SK-N-SH (cell line): ENCODE data around the gene SLC51A. TPM values are rescaled to one million over a fixed set of nuclear protein-coding genes. Genes with fewer than 3 reads are reported as not detected.
"Not testable (repeated sequence)": the region's sequence is repeated elsewhere in the genome, so short reads cannot be mapped to it uniquely, and the experiment has no call there.

Experiments used
- CTCF ChIA-PET: fragments of 300-600, 350-600 bp; formaldehyde crosslinking; extraction: SDS; loops from one replicate; lab custom pipeline; 2021; lab: Yijun Ruan, JAX
- POLR2A ChIA-PET: fragments of 350-600 bp; sonication (Branson Sonifier 250); formaldehyde crosslinking; extraction: SDS; loops from one replicate; lab custom pipeline; 2020; ENCODE audit warnings: antibody characterized with exemption, inconsistent platforms; lab: Yijun Ruan, JAX
- DNase-seq: peaks from one replicate; pipeline ENCODE4 v3.0.0; 2012
- H2AFZ ChIP-seq: fragments of 200-600 bp; sonication (generic); 2 replicates; pipeline ENCODE4 v1.8.1; 2016; ENCODE audit warnings: antibody characterized with exemption, mild to moderate bottlenecking, low read depth
- H3F3A ChIP-seq: fragments of 200-600 bp; sonication (generic); replicated peaks from 2 replicates; pipeline ENCODE3; 2016; ENCODE audit warnings: antibody characterized with exemption, mild to moderate bottlenecking; ENCODE audit not compliant: insufficient read depth
- H3K27ac ChIP-seq, 2 experiments: fragments of 200-500 bp in 1 of 2; fragments of 200-600 bp in 1 of 2; sonication (Bioruptor generic) in 1 of 2; sonication (generic), shearing (Covaris generic) in 1 of 2; 2 replicates each; pipeline versions ENCODE4 v1.5.1 to v1.6.1; 2014 to 2016; ENCODE audit warnings: low read depth in 2 of 2, inconsistent platforms in 1 of 2, low read length in 1 of 2, mild to moderate bottlenecking in 1 of 2, mixed read lengths in 1 of 2
- H3K27me3 ChIP-seq: fragments of 200-600 bp; sonication (generic), shearing (Covaris generic); 2 replicates; pipeline ENCODE4 v1.6.1; 2016; ENCODE audit warnings: mixed run types; ENCODE audit not compliant: insufficient read depth
- H3K36me3 ChIP-seq, 2 experiments: fragments of 200-500 bp in 1 of 2; fragments of 200-600 bp in 1 of 2; sonication (Bioruptor generic) in 1 of 2; sonication (generic) in 1 of 2; replicated peaks in 1 of 2; 2 replicates each; pipeline versions ENCODE3 to v1.5.1; 2014 to 2016; ENCODE audit warnings: low read length in 1 of 2, mild to moderate bottlenecking in 1 of 2; ENCODE audit not compliant: insufficient read depth in 2 of 2, control insufficient read depth in 1 of 2
- H3K4me1 ChIP-seq, 2 experiments: fragments of 200-500 bp in 1 of 2; fragments of 200-600 bp in 1 of 2; sonication (Bioruptor generic) in 1 of 2; sonication (generic), shearing (Covaris generic) in 1 of 2; 2 replicates each; pipeline versions ENCODE4 v1.5.1 to v1.6.1; 2014 to 2016; ENCODE audit warnings: low read depth in 1 of 2, low read length in 1 of 2, mixed run types in 1 of 2; ENCODE audit not compliant: insufficient read depth in 2 of 2, control insufficient read depth in 1 of 2
- H3K4me2 ChIP-seq: fragments of 200-600 bp; sonication (generic), shearing (Covaris generic); 2 replicates; pipeline ENCODE4 v1.6.1; 2017; ENCODE audit warnings: mixed run types
- H3K4me3 ChIP-seq, 2 experiments: fragments of 200-500 bp in 1 of 2; fragments of 200-600 bp in 1 of 2; sonication (Bioruptor generic) in 1 of 2; sonication (generic), shearing (Covaris generic) in 1 of 2; 2 replicates each; pipeline versions ENCODE4 v1.5.1 to v1.8.1; 2014 to 2016; ENCODE audit warnings: low read depth in 2 of 2, inconsistent platforms in 1 of 2, low read length in 1 of 2, mild to moderate bottlenecking in 1 of 2, mixed read lengths in 1 of 2, moderate library complexity in 1 of 2
- H3K79me2 ChIP-seq: fragments of 200-600 bp; sonication (generic); 2 replicates; pipeline ENCODE4 v1.8.1; 2017; ENCODE audit warnings: mild to moderate bottlenecking; ENCODE audit not compliant: insufficient read depth
- H3K9ac ChIP-seq: fragments of 200-600 bp; sonication (generic); 2 replicates; pipeline ENCODE4 v1.6.1; 2017; ENCODE audit warnings: mixed run types
- H3K9me2 ChIP-seq: fragments of 200-600 bp; sonication (generic); 2 replicates; pipeline ENCODE4 v1.6.1; 2017; ENCODE audit warnings: mixed run types
- H3K9me3 ChIP-seq: fragments of 200-600 bp; sonication (generic); 2 replicates; pipeline ENCODE4 v1.6.1; 2017; ENCODE audit warnings: mixed run types, mild to moderate bottlenecking, moderate library complexity
- H4K20me1 ChIP-seq: fragments of 200-600 bp; sonication (generic); 2 replicates; pipeline ENCODE4 v1.6.1; 2017; ENCODE audit warnings: mild to moderate bottlenecking, mixed run types; ENCODE audit not compliant: insufficient read depth
- ELF1 ChIP-seq: IDR thresholded peaks from 2 replicates; pipeline ENCODE4 v1.4.0; 2012
- EZH2phosphoT487 ChIP-seq: fragments of 200-600 bp; sonication (generic); IDR thresholded peaks from 2 replicates; pipeline ENCODE4 v1.6.1; 2017; ENCODE audit warnings: low read depth, mixed run types, mild to moderate bottlenecking, antibody characterized with exemption, moderate library complexity, borderline replicate concordance
- FOXJ3 ChIP-seq: sonication (generic); formaldehyde crosslinking; IDR thresholded peaks from 2 replicates; pipeline ENCODE4 v1.5.1; 2020; ENCODE audit warnings: mild to moderate bottlenecking, missing genetic modification reagents
- GATA2 ChIP-seq: sonication (generic); formaldehyde crosslinking; IDR thresholded peaks from 2 replicates; pipeline ENCODE4 v1.5.0; 2020; ENCODE audit warnings: mild to moderate bottlenecking, missing genetic modification reagents
- RFX5 ChIP-seq: IDR thresholded peaks from 2 replicates; pipeline ENCODE4 v1.6.1; 2012; ENCODE audit warnings: mild to moderate bottlenecking, improper control_type of control experiment, low read length
- SIN3A ChIP-seq: IDR thresholded peaks from 2 replicates; pipeline ENCODE4 v1.6.1; 2012; ENCODE audit warnings: low read depth, mild to moderate bottlenecking, low read length, moderate library complexity, borderline replicate concordance
- TCF12 ChIP-seq: IDR thresholded peaks from 2 replicates; pipeline ENCODE4 v1.4.0; 2012
- WGBS: methylation state at CpG from one replicate; pipeline ENCODE4 v1.1.6; 2017; ENCODE audit warnings: low lambda C conversion rate; 5-methylcytosine and 5-hydroxymethylcytosine counted together
- polyA plus RNA-seq, 3 experiments: library from polyadenylated mRNA; depleted of rRNA; stranded (reverse); fragments of >200 nt; gene quantifications; 2 replicates each; pipeline ENCODE4 v1.2.3, GENCODE V29; 2012
- TF ChIP-seq, protein P1 (sequence below): fragments of 150-350 bp; IDR thresholded peaks from 2 replicates; pipeline ENCODE4 v1.6.1; 2016; ENCODE audit warnings: mild to moderate bottlenecking, low read depth, low read length
- TF ChIP-seq, protein P2 (sequence below): IDR thresholded peaks from 2 replicates; pipeline ENCODE4 v1.6.1; 2012; ENCODE audit warnings: mild to moderate bottlenecking, low read depth, low read length, moderate library complexity

SLC51A gene
- polyA plus RNA-seq, 1 of the 3 experiments (the other 2 are of a cell fraction), result not detected

DNA sequence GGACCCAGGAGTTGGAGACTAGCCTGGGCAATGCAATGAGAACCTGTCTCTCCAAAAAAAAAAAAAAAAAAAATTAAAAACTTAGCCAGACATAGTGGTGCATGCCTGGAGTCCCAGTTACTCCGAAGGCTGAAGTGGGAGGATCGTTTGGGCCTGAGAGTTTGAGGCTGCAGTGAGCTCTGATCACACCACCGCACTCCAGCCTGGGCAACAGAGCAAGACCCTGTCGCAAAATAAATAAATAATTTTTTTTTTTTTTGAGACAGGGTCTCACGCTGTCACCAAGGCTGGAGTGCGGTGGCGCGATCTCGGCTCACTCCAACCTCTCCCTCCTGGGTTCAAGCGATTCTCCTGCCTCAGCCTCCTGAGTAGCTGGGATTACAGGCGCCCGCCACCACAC is 46.0 kb upstream of the SLC51A start:
- H3K9me3 ChIP-seq, H3K9ac ChIP-seq, H3K4me1 ChIP-seq, H3K4me2 ChIP-seq, H3K4me3 ChIP-seq, H2AFZ ChIP-seq, H3K27me3 ChIP-seq, POLR2A ChIA-PET, DNase-seq, H3K36me3 ChIP-seq, H3F3A ChIP-seq, H4K20me1 ChIP-seq, H3K27ac ChIP-seq, H3K79me2 ChIP-seq, H3K9me2 ChIP-seq: not testable (repeated sequence)
- WGBS, result 90% methylated on average over 12 of the region's 12 CpGs
- CTCF ChIA-PET, result interaction anchor here (1.4 kb wide), 1 partner anchor 26 kb away, joined by 3 read pairs; no protein-coding TSS in a partner anchor

DNA sequence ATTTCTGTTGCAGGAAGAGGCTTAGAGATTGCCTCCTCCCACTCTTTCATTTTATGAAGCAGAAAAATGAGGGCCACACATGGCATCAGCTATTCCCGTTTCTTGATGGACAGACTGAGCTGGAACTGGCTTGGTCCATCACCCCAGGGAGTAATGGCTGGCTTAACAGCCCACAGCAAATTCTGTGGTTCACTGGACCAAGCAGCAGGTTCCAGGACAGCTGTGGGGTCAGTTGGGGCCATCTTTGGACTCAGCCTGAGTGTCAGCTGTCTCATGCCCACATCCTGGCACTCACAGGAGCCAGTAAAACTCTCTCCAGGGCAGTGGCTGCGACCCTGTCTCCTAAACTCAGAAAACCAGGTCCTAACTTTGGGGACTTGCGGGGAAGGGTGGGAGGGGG is 41.7 kb upstream of the SLC51A start:
- H3K79me2 ChIP-seq, result no peaks in the 10 kb centered on the region
- DNase-seq, result no peak
- H3K9ac ChIP-seq, result no peak overlapping the region
- H3K4me2 ChIP-seq, result no peak overlapping the region
- no peak overlapping the region for H2AFZ ChIP-seq
- no peaks in the 10 kb centered on the region for H4K20me1 ChIP-seq
- no peaks in the 10 kb centered on the region for H3K27me3 ChIP-seq
- no peaks in the 10 kb centered on the region for H3K9me3 ChIP-seq
- ChIA-PET POLR2A (no interaction called here), CTCF (no interaction called here)
- H3K4me1 ChIP-seq, result peaks cover 0 to 7% of the 10 kb centered on the region in 2 experiments; a peak in 2 of 4 replicates
- 68% methylated on average over 2 of the region's 3 CpGs for WGBS
- no peaks in the 10 kb centered on the region for H3K9me2 ChIP-seq
- H3F3A ChIP-seq, result no peaks in the 10 kb centered on the region
- TF ChIP-seq, protein P1, sequence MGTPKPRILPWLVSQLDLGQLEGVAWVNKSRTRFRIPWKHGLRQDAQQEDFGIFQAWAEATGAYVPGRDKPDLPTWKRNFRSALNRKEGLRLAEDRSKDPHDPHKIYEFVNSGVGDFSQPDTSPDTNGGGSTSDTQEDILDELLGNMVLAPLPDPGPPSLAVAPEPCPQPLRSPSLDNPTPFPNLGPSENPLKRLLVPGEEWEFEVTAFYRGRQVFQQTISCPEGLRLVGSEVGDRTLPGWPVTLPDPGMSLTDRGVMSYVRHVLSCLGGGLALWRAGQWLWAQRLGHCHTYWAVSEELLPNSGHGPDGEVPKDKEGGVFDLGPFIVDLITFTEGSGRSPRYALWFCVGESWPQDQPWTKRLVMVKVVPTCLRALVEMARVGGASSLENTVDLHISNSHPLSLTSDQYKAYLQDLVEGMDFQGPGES, result no peak
- TF ChIP-seq, protein P2, sequence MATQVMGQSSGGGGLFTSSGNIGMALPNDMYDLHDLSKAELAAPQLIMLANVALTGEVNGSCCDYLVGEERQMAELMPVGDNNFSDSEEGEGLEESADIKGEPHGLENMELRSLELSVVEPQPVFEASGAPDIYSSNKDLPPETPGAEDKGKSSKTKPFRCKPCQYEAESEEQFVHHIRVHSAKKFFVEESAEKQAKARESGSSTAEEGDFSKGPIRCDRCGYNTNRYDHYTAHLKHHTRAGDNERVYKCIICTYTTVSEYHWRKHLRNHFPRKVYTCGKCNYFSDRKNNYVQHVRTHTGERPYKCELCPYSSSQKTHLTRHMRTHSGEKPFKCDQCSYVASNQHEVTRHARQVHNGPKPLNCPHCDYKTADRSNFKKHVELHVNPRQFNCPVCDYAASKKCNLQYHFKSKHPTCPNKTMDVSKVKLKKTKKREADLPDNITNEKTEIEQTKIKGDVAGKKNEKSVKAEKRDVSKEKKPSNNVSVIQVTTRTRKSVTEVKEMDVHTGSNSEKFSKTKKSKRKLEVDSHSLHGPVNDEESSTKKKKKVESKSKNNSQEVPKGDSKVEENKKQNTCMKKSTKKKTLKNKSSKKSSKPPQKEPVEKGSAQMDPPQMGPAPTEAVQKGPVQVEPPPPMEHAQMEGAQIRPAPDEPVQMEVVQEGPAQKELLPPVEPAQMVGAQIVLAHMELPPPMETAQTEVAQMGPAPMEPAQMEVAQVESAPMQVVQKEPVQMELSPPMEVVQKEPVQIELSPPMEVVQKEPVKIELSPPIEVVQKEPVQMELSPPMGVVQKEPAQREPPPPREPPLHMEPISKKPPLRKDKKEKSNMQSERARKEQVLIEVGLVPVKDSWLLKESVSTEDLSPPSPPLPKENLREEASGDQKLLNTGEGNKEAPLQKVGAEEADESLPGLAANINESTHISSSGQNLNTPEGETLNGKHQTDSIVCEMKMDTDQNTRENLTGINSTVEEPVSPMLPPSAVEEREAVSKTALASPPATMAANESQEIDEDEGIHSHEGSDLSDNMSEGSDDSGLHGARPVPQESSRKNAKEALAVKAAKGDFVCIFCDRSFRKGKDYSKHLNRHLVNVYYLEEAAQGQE, result no peak
- no peak for TF ChIP-seq RFX5
- no peak for TF ChIP-seq SIN3A
- no peak for TF ChIP-seq GATA2 (CRISPR knock-in tag)
- TF ChIP-seq FOXJ3 (CRISPR knock-in tag), result no peak
- TF ChIP-seq ELF1, result no peak
- TF ChIP-seq TCF12, result no peak
- no peak for TF ChIP-seq EZH2phosphoT487
- H3K4me3 ChIP-seq, result no peak overlapping the region
- no peak overlapping the region for H3K27ac ChIP-seq
- no peaks in the 10 kb centered on the region for H3K36me3 ChIP-seq
